ENCODE results near the gene CDC42BPB.

CDC42BPB gene

DNA sequence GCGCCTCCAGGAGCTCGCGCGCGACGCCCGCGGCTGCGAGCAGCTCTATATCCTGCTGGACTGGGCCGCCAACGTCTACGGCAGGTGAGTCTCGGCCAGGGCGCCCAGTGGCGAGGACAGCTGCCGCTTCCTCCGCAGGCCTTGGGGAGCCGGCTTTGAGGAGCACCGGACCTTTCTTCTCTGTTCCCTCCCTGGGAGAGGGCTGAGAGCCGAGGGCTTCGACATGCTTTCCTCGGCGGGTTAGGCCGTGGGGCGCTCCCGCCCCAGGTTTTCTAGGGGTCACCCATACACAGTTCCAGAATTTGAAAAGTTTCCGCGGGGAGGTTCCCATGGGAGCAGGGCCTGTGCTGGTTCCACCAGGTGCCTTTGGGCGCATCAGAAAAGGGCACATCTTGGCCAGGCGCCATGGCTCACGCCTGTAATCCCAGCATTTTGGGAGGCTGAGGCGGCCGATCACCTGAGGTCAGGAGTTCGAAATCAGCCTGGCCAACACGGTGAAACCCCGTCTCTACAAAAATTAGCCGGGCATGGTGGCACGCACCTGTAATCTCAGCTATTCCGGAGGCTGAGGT lies 45.4 kb upstream of the CDC42BPB start:
- TF ChIP-seq CTCF (IDR thresholded peaks at IDR 0.05; ENCODE audit: borderline replicate concordance, control extremely low read depth, extremely low read depth, insufficient read depth, missing control alignments), result no peak

GRCh38 chr14:103101963-103102688 lies 44.8 kb upstream of the CDC42BPB start:
- in situ Hi-C loops (cut with MboI; ENCODE audit: low sequenced_read_pairs, unreplicated experiment), result no loop called here
- TF ChIP-seq CTCF (IDR thresholded peaks at IDR 0.05; ENCODE audit: borderline replicate concordance, control extremely low read depth, extremely low read depth, insufficient read depth, missing control alignments), result no peak
- no peak for DNase-seq (ENCODE audit: low spot score)

More for the DNA sequence above, 45.4 kb upstream of the CDC42BPB start:
- no peak for DNase-seq (ENCODE audit: low spot score)
- in situ Hi-C loops (cut with MboI; ENCODE audit: low sequenced_read_pairs, unreplicated experiment), result no loop called here

GRCh38 chr14:103101257-103101962 lies 44.1 kb upstream of the CDC42BPB start:
- DNase-seq (ENCODE audit: low spot score), result no peak
- TF ChIP-seq CTCF (IDR thresholded peaks at IDR 0.05; ENCODE audit: borderline replicate concordance, control extremely low read depth, extremely low read depth, insufficient read depth, missing control alignments), result no peak
- in situ Hi-C loops (cut with MboI; ENCODE audit: low sequenced_read_pairs, unreplicated experiment), result no loop called here

DNA sequence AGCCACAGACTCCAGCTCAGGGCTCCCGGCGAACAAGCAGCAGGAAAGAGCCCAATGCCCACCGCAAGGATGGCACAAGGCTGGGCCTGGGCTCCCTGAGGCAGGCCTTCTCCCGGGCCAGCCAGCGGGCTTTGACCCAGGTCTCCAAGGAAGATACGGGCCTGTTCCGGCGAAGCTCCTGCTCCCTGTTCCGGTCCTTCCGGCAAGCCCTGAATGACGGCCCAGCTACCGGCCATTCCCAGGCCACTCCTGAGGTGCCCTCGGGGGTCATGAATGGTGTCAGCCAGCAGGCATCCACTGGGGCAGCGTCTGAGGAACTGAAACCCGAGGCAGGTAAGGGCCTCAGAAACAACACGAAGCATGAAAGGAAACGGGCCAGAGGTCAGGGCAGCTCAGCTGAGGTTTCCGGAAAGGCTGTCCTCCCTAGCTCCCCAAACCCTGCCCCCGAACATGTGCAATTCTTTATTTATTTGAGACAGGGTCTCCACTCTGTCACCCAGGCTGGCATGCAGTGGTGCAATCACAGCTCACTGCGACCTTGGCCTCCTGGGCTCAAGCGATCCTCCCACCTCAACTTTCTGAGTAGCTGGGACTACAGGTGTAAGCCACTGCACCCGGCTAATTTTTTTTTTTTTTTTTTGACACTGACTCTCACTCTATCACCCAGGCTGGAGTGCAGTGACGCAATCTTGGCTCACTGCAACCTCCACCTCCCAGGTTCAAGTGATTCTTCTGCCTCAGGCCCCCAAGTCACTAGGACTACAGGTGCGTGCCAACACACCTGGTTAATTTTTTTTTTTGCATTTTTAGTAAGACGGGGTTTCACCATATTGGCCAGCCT lies 43.2 kb upstream of the CDC42BPB start:
- no peak for DNase-seq (ENCODE audit: low spot score)
- no peak for TF ChIP-seq CTCF (IDR thresholded peaks at IDR 0.05; ENCODE audit: borderline replicate concordance, control extremely low read depth, extremely low read depth, insufficient read depth, missing control alignments)
- in situ Hi-C loops (cut with MboI; ENCODE audit: low sequenced_read_pairs, unreplicated experiment), result no loop called here

DNA sequence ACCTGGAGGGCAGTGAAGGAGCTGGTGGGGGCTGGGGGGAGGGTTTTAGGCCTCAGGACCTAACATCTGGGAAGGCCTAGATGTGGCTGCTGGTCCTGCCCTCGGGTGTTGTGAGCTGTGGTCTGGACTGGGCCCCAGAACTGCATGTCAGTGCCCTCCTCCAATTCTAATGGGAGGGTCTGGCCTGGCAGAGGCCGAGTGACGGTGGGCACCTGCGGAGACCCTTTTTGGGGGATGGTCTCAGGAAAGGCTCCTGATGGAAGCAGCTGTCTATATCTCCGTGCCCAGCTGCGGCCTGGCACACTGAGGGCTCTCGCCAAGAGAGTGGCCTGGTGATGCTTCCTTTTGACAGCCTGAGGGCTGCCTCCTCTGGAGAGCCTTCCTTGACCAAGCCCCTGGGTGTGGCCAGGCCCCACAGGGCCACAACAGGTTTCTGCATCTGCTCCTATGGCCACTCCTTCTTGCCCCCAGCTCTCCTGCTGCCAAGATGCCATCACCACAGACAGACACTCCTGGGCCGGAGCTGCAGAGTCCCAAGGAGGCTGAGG lies 42.5 kb upstream of the CDC42BPB start:
- DNase-seq (ENCODE audit: low spot score), result no peak
- TF ChIP-seq CTCF (IDR thresholded peaks at IDR 0.05; ENCODE audit: borderline replicate concordance, control extremely low read depth, extremely low read depth, insufficient read depth, missing control alignments), result no peak
- in situ Hi-C loops (cut with MboI; ENCODE audit: low sequenced_read_pairs, unreplicated experiment), result no loop called here

Measured in GM13976 (cell line).